HG03520 (cell line): ENCODE data around the gene IGF2BP2.
"Not testable (repeated sequence)": the region's sequence is repeated elsewhere in the genome, so short reads cannot be mapped to it uniquely, and the experiment has no call there.

Experiments
- ATAC-seq: cut with Tn5 transposase; IDR thresholded peaks from one replicate; pipeline ENCODE4 v1.9.1; 2021; ENCODE audit warnings: mild to moderate bottlenecking, moderate library complexity; ENCODE audit not compliant: unreplicated experiment

IGF2BP2 gene

DNA sequence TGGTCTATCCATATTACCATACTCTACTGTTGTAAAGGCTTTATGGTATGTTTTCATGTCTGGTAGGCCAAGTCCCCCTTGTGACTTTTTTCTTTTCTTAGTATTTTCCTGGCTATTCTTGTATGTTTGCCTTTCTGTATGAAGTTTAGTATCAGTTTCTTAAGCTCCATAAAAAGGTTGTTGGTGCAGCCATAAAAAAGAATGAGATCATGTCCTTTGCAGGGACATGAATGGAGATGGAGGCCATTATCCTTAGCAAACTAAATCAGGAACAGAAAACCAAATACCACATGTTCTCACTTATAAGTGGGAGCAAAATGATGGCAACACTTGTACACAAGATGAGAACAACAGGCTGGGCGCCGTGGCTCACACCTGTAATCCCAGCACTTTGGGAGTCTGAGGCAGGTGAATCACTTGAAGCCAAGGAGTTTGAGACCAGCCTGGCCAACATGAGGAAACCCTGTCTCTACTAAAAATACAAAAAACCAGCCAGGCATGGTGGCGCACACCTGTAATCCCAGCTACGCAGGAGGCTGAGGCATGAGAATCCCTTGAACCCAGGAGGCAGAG, 13.7 kb upstream of the IGF2BP2 start:
- ATAC-seq: not testable (repeated sequence)

DNA sequence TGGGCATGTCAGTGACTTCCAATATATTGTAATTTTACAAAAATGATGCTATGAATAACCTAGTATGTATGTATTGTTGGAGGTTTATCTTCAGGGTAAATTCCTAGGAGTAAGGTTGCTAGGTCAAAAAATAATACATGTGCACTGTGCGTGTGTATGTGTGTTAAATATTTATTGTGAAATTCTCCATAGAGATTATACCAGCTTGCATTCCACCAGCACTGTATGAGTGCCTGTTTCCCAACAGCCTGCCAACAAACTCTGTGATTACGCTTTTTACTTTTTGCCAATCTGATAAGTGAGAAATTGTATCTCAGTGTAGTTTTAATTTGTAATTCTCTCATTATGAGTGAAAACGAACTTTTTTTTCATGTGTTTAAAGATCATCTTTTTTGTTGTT, 12.6 kb upstream of the IGF2BP2 start:
- no peak for ATAC-seq

DNA sequence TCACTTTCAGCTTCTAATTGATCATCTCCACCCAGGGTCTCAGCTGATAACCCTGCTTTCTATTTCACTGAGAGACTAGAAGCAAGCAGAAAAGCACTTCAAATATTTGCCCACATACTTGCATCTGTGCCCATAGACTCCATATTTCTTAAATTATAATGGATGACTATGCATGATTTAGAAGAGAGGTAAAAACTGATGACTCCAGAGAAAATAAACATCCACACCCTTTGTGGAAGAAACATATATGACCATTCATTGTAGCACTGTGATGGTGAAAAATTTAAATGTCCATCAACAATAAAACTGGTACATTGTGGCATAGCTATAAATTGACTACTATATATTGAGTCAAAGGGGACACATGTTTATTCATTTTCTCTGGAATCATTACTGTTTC, 7.1 kb upstream of the IGF2BP2 start:
- ATAC-seq: no peak

DNA sequence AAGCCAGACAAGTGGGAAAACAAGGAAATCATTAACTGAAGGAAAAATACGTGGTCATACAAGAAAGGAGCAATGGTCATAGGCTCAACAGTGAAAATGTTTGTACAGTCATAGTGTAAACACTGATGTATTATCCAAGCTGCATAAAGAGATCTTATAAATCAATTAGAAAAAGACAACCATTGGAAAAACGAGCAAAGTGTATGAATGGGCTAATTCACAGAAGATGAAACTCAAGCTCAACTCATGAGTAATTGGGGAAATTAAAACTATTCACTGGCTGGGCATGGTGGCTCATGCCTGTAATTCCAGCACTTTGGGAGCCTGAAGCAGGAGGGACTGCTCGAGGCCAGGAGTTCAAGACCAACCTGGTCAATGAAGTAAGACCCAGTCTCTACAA, 6.4 kb upstream of the IGF2BP2 start:
- ATAC-seq: no peak

DNA sequence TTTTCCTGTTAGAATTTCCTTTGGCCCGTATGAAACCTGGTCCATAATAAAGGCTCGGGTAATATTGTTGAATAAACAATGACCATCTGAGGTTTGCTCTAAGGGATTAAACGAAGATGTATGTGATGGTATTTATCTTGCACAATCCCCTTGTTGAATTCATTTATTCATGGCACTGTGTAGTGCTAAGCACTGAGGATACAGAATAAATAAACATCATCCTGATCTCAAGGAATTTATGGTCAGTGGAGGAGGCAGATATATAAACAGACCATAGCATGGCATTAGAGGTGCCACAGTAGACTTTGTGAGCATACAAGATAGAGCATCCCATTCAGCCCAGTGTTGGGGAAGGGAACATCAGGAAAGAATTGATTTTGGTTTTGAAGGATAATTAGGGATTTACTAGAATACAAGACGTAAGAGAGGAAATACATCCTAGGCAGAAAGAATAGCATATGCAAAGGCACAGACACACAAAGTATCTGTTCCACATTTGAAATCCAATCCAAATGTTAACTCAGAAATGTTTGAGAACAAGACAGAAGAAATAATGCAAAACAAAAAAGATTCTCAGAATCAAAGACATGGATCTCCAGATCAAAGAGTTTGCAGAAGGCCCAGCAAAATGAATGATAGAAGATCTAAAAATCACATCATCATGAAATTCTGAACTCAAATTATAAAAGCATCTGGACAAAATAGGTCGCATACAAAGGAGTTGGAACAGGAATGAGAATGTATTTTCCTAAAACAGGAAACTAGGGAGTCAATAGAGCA, 5.4 kb upstream of the IGF2BP2 start:
- ATAC-seq: no peak

DNA sequence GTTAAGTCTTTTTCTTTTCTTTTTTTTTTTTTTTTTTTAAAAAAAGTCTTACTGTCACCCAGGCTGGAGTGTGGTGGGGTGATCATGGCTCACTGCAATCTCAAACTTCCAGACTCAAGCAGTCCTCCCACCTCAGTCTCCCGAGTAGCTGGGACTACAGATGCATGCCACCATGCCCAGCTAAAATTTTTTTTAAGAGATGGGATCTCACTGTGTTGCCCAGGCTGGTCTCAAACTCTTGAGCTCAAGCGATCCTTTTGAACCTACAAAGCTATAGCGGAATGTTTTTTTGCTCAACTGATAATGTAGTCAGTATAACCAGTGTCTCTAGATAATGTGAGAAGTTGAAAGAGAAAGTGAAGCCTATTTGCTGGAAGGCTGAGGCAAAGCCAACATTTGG, 3.9 kb upstream of the IGF2BP2 start:
- no peak for ATAC-seq

DNA sequence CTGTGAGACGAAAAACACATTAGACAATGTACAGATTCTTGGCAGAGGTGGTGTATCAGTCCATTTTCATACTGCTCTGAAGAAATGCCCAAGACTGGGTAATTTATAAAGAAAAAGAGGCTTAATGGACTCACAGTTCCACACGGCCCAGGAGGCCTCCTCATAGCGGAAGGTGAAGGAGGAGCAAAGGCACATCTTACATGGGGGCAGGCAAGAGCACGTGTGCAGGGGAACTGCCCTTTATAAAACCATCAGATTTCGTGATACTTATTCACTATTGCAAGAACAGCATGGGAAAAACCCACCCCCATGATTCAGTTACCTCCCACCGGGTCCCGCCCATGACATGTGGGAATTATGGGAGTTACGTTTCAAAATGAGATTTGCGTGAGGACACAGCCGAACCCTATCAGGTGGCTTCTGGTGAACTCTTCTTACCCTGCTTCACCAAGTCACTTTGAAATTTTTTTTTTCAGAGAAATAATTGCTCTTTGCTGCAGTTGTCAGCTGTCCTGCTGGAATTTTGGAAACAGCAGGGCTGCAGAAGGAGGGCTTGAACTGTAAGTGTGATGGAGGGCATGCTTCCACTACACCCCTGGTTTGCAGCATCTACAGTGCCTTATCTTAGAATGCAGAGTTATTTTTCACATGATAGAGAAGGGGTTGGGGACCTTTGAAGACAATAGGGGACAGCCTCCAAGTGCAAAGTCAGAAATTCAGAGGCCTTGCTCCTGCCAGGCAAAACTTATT, 2.9 kb upstream of the IGF2BP2 start:
- no peak for ATAC-seq

DNA sequence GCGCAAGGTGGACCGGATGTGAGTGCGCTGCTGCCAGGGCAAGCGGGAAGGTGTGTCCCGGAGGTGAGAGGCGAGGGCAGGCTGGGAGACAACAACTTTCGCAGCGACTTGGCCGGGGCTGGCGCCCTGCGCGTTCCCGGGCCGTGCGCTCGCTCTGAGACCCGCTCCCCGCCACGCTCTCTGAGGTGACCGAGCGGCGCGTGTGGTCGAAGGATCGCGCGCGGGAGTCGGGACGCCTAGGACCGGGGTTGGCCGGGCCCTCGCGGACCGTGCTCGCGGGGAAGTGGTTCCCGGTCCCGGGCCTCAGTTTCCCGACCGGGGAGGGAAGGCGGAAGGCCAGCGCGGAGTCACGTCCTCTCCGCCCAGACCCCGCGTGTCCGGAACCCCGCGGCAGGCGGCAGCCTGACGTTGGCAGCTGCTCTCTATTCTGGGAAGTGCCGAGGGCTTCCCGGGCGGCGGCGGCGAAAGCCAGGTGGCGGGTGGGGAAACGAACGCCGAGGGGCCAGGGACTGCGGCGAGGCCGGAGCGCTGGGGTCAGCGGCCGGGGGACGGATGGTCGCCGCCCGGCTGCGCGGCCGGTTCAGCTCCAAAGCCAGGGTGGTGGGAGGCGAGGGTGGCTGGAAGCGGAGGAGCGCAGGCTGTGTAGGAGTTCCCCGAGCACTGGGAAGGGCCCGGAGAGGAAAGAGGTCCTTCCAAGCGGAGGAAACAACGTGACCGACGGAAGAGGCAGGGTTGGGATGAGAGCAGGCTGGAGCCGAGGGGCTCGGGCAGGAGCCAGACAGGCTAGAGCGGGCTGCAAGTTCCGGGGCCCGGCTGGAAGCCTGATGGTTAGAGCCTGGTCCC, 1.0 kb upstream of the IGF2BP2 start:
- ATAC-seq: no peak

DNA sequence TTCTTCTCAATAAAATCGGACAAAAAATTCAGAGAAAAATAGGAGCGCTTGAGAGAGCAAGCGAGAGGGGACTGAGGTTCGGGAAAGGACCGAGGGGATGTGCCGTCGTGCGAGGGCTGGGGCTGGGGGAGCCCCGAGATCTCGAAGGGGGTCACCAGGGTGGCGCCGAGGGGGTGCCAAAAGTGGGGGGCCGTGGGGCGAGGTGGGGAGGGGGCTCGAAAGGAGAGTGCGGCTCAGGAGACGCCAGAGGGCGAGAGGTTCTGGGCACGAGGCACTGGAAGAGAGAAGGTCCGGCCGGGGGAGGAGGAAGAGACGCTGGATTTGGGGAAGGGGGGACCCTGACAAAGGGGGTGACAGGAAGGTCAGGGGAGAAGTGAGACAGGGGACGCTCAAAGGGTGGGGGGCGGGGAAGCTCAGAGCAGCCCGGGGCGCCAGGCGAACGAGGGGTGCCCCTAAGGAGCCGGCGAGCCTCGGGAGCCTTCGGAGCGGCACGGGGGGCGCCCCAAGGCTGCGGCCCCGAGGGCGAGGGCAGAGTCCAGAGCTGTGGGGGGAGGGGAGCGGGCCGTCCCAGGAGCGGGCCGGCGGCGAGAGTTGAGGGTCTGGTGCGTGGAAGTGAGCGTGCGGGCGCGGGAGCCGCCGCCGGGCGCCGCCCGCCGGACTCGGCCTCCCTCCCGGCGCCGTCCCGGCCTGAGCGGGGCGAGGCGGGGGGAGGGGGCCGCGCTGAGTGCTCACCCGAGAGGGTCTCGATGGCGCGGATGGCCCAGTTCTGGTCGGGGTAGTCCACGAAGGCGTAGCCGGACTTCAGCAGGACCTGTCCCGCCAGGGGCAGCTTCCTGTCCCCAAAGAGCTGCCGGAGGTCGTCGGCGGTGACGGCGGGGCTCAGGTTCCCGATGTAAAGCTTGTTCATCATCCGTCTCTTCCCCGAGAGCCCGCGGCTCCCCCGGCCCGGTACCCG, 514 bp downstream of the IGF2BP2 start:
- no peak for ATAC-seq

DNA sequence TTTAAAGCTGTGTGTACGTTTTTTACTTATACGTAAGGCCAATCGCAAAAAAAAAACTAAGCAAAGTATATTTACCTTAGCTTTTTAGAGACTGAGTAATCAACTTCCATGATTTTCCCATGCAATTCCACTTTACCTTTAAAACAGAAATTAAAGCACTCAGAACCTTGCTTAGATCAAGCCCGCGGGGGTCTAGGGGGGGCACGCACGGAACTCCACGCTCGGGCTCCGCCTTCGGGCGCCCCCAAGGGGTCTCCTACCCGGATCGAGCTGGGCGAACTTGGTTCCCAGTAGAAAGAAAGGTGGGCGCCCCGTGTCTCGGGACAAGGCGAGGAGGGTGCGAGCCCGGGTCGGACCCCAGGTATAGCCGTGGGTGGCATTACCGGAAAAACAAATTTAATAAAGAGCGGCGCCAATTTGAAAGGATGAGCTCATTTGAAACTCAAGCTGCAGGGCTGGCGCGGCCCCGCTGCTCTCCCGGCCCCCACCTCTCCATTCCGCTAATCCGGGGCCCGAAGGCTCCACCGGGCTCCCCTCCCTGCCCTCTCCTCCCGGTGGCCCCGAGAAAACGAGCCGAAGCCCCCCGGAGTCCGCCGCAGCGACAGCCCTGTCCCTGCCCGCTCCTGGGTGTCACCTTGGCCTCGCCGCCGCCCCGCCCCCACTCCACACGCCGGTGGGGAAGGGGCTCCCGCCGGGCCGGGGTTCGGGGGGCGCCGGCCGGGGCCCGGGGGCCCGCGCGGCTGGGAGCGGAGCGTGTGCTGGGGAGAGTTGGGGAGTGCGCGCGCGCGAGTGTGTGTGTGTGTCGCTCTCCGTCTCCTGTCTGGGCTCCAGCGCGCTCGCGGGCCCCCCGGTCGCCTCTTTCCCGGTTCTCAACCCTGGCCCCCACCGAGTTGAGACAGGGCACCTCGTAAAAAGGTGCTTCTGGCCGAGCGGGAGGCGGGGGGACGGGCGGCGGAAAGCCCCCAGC, 1.5 kb downstream of the IGF2BP2 start:
- ATAC-seq: no peak

DNA sequence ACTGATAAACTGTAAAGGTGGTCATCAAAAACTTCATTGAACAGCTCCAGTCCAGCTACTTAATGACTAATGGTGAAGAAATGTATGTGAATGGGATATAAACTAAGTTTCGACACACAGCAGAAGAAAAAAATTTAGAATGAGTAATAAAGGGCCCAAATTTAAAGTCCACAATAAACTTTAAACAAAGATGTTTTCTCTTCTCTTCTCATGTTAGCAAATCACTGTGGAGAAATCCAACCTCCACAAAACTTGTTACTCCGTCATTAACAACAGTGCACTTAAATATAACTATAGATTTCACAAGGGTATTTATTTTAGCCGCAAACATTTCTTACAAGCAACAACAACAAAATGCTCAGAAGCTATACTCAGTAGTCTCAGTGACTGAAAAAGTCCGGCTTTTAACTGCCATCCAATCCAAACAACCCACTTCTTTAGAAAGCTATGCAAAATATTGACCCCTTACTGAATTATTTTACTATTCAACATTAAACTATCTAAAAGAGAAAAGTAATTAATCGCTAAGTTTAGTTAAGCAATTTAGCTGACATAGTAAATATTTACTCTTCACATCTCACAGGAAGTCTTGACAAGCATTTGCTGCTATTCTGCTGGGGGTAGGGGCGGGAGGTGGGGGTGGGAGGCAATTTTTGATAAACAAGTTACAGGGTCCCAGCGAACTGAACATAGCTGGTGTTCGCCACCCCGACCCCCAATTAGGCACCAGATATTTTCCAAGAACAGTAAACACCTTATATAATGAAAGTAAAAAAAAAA, 2.4 kb downstream of the IGF2BP2 start:
- ATAC-seq: no peak

DNA sequence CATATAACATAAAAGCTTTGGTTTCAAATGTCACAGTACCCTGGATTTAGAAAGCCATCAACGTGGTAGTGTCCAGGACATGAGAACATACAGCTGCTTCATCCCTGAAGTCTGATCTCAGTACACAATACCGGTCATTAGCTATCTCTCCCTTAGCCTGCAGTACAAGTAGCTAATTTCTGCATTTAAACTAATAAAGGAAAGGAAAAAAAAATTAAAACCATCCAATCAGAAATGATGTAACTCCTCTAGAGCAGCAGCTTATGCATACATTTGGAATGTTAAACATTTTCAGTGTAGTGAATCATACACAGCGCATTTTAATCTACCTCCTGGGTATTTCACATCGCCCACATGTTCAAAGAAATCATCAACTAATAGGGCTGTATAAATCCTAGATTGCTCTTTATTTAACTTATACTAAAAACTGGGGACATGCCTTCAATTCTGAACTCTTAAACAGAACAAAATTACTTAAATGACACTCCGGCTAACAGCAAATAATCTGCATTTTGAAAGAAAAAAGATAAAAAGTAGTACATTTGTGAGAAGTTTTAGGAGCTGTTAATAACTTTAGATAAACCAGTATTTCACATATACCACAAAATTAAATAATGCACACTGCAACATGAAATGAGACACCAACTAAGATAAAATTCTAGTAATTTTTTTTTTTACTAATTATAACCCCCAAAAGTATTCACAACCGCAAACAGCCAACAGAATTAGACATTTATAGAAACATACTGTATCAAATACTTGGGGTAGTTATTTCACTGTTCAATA, 3.7 kb downstream of the IGF2BP2 start:
- ATAC-seq: no peak

DNA sequence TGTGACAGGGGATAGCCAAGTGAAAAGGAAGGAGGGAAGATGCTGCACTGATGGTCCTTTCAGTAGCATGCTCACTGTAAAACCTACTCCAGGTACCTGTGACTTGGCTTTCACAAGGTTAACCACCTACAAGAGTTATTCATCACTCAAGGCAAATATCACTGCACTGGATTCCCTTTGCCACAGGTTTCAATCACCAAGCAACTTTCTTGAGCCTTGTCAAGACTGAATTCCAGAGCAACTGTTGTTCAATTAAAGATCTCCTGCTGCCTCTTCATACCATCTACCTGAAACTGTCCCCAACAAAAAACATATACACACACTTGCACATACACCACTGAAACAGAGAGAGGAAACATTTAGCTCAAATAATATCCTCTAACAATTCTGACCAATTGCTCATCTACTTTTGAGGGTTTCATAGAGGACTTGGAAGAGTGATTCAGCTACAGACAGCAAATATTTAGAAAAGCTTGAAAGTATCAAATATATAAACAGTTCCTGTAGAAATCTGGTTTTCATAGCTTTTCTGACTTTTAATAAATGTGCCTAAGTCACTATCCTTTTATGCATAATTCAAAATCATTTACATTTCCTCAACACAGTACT, 6.5 kb downstream of the IGF2BP2 start:
- no peak for ATAC-seq

DNA sequence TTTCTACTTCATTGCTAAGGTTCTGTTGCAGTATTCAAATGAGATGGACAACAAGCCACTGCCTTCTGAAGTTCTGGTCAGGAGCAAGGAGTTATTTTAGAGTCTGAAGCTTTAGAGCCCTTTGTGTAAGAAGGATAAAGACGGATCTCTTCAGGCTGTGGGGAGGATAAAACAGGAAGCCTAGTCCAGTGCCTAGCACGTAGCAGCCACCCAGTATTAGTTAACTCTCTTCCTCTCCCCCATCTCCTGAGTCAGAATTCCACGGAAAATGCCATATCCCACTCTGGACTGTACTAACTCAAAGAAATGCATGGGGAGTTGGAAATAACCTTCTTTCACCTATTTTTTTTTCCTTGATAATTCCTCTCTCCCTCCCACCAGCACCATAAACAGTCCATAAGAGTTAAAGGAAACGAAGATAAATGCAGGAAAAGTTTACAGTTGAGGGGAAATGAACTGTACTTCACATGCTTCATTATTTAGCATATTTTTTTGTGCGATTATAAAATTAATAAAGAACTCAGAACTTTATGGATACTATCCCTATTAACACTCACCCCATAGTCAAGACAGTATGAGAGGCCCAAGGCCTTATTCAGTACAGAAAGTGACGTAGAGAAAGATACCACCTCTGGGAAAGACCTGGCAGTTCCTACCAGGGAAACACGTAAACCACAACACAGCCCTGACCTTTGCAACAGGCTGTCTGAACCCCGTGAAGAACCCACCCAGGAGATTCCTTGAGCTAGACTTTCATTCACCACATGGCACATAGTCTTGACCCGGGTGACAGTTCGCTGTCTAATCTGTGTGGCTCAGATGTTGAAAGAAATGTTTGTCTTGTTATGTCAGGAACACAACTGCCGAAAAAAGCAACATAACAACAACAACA, 9.2 kb downstream of the IGF2BP2 start:
- no peak for ATAC-seq

DNA sequence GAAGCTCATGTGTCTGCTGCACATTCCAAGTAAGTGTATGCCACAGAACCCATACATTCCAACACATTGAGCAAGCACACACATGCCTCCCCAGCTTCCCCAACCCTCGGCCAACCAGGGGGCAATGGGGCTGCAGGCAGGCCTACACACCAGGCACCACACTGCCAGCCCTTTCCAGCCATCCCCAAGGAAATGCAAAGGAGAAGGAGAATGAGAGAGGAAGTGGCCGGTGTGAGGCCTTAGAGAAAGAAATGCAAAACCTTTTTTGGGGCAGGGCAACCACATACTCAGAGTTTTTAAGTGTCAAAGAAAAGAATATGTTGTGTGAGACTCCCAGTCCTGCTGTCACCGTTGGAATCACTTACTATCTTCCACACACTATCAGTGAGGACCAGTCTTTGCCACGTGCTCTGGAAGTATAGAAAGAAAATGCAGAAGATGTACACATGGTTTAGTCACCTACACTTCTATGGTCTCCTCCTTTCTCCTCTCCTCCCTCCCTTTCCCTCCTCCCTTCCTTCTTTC, 11.1 kb downstream of the IGF2BP2 start:
- ATAC-seq: no peak

DNA sequence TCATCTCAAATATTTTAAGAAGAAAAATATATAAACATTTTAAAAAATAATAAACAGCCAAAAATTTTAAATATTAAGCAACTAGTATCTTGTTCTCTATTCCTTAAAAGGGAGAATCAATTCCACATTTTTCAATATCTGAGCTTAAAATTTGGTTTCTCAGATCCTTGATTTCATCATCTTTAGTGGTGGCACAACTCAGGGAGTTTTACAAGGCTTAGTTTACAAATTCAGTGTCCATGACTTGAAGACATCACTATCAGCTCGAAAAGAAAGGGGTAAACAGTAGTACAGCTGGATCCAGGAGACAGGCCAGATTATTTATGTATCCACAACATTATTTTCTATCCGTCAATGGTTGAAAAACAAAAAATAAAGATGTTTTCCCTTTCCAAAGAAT, 11.6 kb downstream of the IGF2BP2 start:
- no peak for ATAC-seq
